ENCODE measurements around the gene PNPLA7. TPM values are rescaled to one million over a fixed set of nuclear protein-coding genes. Genes with fewer than 3 reads are reported as not detected.

The PNPLA7 gene
- total RNA-seq, 1 experiment from 2014 or later: 1.8 TPM

DNA sequence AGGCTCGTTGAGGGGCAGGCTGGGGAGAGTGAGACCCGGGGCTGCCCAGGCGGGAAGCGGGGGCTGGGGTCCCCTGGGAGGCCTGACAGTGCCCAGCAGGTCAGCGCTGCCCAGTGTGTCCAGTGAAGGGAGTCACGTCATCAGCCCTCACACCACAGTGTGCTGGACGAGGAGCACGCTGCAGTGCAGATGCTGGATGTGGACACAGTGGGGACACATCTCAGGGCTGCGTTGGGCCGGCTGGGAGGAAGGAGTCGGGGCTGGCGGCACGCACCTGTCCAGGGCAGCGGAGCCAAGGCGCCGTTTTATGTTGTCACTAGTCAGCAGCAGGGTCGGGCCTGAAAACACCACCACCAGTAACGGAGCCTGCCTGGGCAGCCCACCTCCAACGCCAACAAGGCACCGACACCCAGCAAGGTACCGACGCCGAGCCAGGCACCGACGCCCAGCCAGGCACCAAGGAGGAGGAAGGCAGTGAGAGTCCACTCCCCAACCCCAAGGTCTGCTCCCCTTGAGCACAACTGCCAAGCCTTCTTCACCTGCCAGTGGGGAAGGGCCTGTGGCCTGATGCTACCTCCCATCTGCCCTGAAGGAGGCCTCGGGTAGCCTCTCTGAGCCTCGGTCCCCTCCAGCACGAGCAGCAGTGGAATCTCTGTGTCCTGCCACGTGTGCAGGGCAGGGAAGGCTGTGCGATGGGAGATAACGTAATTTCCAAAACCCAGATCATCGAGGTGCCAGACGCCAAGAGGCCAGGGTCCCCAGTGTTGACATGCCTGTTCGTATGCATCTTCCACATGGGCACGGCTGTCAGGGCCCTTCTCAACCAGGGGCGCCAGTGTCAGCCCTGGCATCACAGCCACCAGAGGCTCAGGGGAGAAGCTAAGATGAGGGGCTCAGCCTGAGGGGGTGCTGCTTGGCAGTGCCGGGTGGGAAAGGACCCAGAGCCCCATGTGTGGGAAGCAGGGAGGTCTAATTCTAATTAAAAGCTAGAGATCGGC, 69.2 kb downstream of the PNPLA7 start:
- no peak overlapping the region; the same call in 1 of the 2 replicates for H3K27ac ChIP-seq (ENCODE audit: low read depth, low read length)
- ChIA-PET POLR2A (no interaction called here), CTCF (no interaction called here), RAD21 (ENCODE audit: low non-redundant PET in 1 of 2, low total read pairs in 2 of 2, uncharacterized antibody in 2 of 2, unreplicated experiment in 2 of 2) (no interaction called here)
- H3K36me3 ChIP-seq (ENCODE audit: control insufficient read depth in 1 of 2, insufficient read depth in 2 of 2, low read length in 2 of 2): no peaks in the 10 kb centered on the region
- H4K20me1 ChIP-seq (ENCODE audit: insufficient read depth): no peaks in the 10 kb centered on the region
- H3K9me3 ChIP-seq (ENCODE audit: control insufficient read depth in 1 of 2, insufficient read depth in 1 of 2, low read depth in 1 of 2, low read length in 2 of 2): peaks cover 4% of the 10 kb centered on the region in 2 experiments; a peak in 3 of 4 replicates
- no peak for TF ChIP-seq SP1 (IDR thresholded peaks at IDR 0.05; ENCODE audit: low read depth)
- TF ChIP-seq EZH2 (IDR thresholded peaks at IDR 0.05): no peak
- no peak for TF ChIP-seq SIN3A (IDR thresholded peaks at IDR 0.05; ENCODE audit: low read depth)
- no peak for TF ChIP-seq CBX3 (IDR thresholded peaks at IDR 0.05; ENCODE audit: low read depth)
- no peak for TF ChIP-seq ELF1 (IDR thresholded peaks at IDR 0.05; ENCODE audit: borderline replicate concordance, low read depth)
- TF ChIP-seq CEBPB (IDR thresholded peaks at IDR 0.05; ENCODE audit: low read depth): no peak
- TF ChIP-seq ZFX (IDR thresholded peaks at IDR 0.05): no peak
- TF ChIP-seq, protein P1, sequence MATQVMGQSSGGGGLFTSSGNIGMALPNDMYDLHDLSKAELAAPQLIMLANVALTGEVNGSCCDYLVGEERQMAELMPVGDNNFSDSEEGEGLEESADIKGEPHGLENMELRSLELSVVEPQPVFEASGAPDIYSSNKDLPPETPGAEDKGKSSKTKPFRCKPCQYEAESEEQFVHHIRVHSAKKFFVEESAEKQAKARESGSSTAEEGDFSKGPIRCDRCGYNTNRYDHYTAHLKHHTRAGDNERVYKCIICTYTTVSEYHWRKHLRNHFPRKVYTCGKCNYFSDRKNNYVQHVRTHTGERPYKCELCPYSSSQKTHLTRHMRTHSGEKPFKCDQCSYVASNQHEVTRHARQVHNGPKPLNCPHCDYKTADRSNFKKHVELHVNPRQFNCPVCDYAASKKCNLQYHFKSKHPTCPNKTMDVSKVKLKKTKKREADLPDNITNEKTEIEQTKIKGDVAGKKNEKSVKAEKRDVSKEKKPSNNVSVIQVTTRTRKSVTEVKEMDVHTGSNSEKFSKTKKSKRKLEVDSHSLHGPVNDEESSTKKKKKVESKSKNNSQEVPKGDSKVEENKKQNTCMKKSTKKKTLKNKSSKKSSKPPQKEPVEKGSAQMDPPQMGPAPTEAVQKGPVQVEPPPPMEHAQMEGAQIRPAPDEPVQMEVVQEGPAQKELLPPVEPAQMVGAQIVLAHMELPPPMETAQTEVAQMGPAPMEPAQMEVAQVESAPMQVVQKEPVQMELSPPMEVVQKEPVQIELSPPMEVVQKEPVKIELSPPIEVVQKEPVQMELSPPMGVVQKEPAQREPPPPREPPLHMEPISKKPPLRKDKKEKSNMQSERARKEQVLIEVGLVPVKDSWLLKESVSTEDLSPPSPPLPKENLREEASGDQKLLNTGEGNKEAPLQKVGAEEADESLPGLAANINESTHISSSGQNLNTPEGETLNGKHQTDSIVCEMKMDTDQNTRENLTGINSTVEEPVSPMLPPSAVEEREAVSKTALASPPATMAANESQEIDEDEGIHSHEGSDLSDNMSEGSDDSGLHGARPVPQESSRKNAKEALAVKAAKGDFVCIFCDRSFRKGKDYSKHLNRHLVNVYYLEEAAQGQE (IDR thresholded peaks at IDR 0.05; ENCODE audit: low read depth): no peak
- no peak for TF ChIP-seq JUND (IDR thresholded peaks at IDR 0.05)
- TF ChIP-seq SRF (IDR thresholded peaks at IDR 0.05; ENCODE audit: low read depth): no peak
- no peak for TF ChIP-seq RAD21 (IDR thresholded peaks at IDR 0.05; ENCODE audit: low read depth)
- no peak for TF ChIP-seq FOSL1 (IDR thresholded peaks at IDR 0.05; ENCODE audit: low read depth)
- TF ChIP-seq, protein P2, sequence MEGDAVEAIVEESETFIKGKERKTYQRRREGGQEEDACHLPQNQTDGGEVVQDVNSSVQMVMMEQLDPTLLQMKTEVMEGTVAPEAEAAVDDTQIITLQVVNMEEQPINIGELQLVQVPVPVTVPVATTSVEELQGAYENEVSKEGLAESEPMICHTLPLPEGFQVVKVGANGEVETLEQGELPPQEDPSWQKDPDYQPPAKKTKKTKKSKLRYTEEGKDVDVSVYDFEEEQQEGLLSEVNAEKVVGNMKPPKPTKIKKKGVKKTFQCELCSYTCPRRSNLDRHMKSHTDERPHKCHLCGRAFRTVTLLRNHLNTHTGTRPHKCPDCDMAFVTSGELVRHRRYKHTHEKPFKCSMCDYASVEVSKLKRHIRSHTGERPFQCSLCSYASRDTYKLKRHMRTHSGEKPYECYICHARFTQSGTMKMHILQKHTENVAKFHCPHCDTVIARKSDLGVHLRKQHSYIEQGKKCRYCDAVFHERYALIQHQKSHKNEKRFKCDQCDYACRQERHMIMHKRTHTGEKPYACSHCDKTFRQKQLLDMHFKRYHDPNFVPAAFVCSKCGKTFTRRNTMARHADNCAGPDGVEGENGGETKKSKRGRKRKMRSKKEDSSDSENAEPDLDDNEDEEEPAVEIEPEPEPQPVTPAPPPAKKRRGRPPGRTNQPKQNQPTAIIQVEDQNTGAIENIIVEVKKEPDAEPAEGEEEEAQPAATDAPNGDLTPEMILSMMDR (IDR thresholded peaks at IDR 0.05 in 2 of 3, conservative IDR thresholded peaks at IDR 0.05 in 1 of 3; ENCODE audit: borderline replicate concordance in 1 of 3, insufficient read depth in 1 of 3, low read depth in 2 of 3, low read length in 2 of 3): no peak
- no peak for TF ChIP-seq POLR2A (IDR thresholded peaks at IDR 0.05; ENCODE audit: borderline replicate concordance, extremely low read depth, insufficient read depth, insufficient read length)
- H2AFZ ChIP-seq (ENCODE audit: low read depth, low read length, poor library complexity, severe bottlenecking): no peak overlapping the region
- no peaks in the 10 kb centered on the region for H3K27me3 ChIP-seq (ENCODE audit: insufficient read depth, low read length)
- BruUV-seq (replicated peaks): no TSS peak
- no peak for DNase-seq (ENCODE audit: low read depth, low spot score)
- intact Hi-C loops (cut with micrococcal nuclease): no loop called here
- peaks cover 0 to 6% of the 10 kb centered on the region in 2 experiments; a peak in 1 of 4 replicates for H3K4me1 ChIP-seq (ENCODE audit: control insufficient read depth in 1 of 2, insufficient read depth in 2 of 2, low read length in 2 of 2)
- no peak overlapping the region for H3K4me3 ChIP-seq (replicated peaks in 1 of 2; ENCODE audit: low read depth in 1 of 2, low read length in 2 of 2)
- no peak overlapping the region for H3K9ac ChIP-seq (ENCODE audit: low read length)
- no peaks in the 10 kb centered on the region for H3K9me2 ChIP-seq (ENCODE audit: insufficient read depth)
- ATAC-seq: no peak
- H3K79me2 ChIP-seq (ENCODE audit: insufficient read depth, low read length): no peaks in the 10 kb centered on the region
- H3K4me2 ChIP-seq (ENCODE audit: low read length): no peak overlapping the region
